Measurements from ENCODE around the gene DUSP28. TPM values are rescaled to one million over a fixed set of nuclear protein-coding genes. Genes with fewer than 3 reads are reported as not detected.

Gene DUSP28
- total and polyA plus RNA-seq, 2 of the 13 experiments (the other 11 are each of a cell fraction or from before 2014, with no cell fraction given), result 5.2 to 8.6 TPM

DNA sequence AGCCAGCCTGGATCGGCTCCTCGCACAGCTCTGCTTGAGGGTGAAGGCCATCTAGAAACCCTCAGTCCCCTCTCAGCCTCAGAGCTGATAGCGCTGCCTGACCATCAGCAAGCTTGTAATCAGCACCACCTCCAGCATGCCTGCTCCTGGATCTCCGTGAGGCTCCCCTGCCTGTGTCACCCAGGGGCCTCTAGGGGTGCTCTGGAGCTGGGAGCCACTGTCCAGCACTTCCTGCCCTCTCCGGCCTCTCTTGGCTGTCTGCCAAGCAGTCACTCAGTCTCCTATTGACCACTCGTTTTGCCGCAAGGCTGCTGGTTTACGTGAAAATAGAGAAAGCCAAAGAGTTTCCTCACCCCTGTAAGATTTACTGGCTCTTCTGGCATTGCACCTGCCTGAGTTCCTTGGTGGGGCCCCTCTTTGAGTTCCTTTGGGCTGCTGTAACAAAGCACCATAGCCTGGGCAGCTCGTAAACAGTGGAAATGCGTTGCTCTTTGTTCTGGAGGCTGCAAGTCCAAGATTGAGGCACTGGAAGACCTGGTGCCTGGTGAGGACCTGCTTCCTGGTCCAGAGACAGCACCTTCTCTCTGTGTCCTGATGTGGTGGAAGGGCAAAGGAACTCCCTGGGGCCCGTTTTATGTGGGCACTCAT is 44.3 kb downstream of the DUSP28 start (continued):
- TF ChIP-seq KLF15 (CRISPR knock-in tag; IDR thresholded peaks at IDR 0.05; ENCODE audit: borderline replicate concordance), result no peak
- TF ChIP-seq ZNF720 (CRISPR knock-in tag; IDR thresholded peaks at IDR 0.05), result no peak
- TF ChIP-seq FOXP1 (IDR thresholded peaks at IDR 0.05), result no peak
- TF ChIP-seq FOXP1 (CRISPR knock-in tag; IDR thresholded peaks at IDR 0.05), result 0 out of 2 replicates have a peak, but pooled peaks have one; percentile 44
- TF ChIP-seq NFE2L2 (IDR thresholded peaks at IDR 0.05; ENCODE audit: low read length), result no peak
- TF ChIP-seq, protein P1, sequence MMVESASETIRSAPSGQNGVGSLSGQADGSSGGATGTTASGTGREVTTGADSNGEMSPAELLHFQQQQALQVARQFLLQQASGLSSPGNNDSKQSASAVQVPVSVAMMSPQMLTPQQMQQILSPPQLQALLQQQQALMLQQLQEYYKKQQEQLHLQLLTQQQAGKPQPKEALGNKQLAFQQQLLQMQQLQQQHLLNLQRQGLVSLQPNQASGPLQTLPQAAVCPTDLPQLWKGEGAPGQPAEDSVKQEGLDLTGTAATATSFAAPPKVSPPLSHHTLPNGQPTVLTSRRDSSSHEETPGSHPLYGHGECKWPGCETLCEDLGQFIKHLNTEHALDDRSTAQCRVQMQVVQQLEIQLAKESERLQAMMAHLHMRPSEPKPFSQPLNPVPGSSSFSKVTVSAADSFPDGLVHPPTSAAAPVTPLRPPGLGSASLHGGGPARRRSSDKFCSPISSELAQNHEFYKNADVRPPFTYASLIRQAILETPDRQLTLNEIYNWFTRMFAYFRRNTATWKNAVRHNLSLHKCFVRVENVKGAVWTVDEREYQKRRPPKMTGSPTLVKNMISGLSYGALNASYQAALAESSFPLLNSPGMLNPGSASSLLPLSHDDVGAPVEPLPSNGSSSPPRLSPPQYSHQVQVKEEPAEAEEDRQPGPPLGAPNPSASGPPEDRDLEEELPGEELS (CRISPR knock-in tag; IDR thresholded peaks at IDR 0.05), result peak; percentile 74
- TF ChIP-seq, protein P2, sequence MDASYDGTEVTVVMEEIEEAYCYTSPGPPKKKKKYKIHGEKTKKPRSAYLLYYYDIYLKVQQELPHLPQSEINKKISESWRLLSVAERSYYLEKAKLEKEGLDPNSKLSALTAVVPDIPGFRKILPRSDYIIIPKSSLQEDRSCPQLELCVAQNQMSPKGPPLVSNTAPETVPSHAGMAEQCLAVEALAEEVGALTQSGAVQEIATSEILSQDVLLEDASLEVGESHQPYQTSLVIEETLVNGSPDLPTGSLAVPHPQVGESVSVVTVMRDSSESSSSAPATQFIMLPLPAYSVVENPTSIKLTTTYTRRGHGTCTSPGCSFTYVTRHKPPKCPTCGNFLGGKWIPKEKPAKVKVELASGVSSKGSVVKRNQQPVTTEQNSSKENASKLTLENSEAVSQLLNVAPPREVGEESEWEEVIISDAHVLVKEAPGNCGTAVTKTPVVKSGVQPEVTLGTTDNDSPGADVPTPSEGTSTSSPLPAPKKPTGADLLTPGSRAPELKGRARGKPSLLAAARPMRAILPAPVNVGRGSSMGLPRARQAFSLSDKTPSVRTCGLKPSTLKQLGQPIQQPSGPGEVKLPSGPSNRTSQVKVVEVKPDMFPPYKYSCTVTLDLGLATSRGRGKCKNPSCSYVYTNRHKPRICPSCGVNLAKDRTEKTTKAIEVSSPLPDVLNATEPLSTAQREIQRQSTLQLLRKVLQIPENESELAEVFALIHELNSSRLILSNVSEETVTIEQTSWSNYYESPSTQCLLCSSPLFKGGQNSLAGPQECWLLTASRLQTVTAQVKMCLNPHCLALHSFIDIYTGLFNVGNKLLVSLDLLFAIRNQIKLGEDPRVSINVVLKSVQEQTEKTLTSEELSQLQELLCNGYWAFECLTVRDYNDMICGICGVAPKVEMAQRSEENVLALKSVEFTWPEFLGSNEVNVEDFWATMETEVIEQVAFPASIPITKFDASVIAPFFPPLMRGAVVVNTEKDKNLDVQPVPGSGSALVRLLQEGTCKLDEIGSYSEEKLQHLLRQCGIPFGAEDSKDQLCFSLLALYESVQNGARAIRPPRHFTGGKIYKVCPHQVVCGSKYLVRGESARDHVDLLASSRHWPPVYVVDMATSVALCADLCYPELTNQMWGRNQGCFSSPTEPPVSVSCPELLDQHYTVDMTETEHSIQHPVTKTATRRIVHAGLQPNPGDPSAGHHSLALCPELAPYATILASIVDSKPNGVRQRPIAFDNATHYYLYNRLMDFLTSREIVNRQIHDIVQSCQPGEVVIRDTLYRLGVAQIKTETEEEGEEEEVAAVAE (CRISPR knock-in tag; IDR thresholded peaks at IDR 0.05; ENCODE audit: borderline replicate concordance), result peak; percentile 56; the same call in 1 of the 2 replicates
- no peak for TF ChIP-seq THYN1 (CRISPR knock-in tag; IDR thresholded peaks at IDR 0.05; ENCODE audit: borderline replicate concordance, low read depth)
- TF ChIP-seq ZNF296 (CRISPR knock-in tag; conservative IDR thresholded peaks at IDR 0.05), result no peak; the same call in 1 of the 2 replicates
- peak; percentile 74 for TF ChIP-seq SMC3 (IDR thresholded peaks at IDR 0.05; ENCODE audit: low read length)
- TF ChIP-seq ZNF792 (CRISPR knock-in tag; IDR thresholded peaks at IDR 0.05), result peak; percentile 97
- TF ChIP-seq DR1 (CRISPR knock-in tag; IDR thresholded peaks at IDR 0.05), result no peak
- peak; percentile 58; the same call in 1 of the 2 replicates for TF ChIP-seq MAZ (IDR thresholded peaks at IDR 0.05; ENCODE audit: borderline replicate concordance, low read depth, low read length)
- TF ChIP-seq MAZ (CRISPR knock-in tag; IDR thresholded peaks at IDR 0.05; ENCODE audit: low read depth), result peak; percentile 11; the same call in 1 of the 2 replicates
- TF ChIP-seq MATR3 (CRISPR knock-in tag; IDR thresholded peaks at IDR 0.05), result no peak
- TF ChIP-seq ZNF629 (CRISPR knock-in tag; conservative IDR thresholded peaks at IDR 0.05), result 0 out of 2 replicates have a peak, but pooled peaks have one; percentile 5
- TF ChIP-seq, protein P3, sequence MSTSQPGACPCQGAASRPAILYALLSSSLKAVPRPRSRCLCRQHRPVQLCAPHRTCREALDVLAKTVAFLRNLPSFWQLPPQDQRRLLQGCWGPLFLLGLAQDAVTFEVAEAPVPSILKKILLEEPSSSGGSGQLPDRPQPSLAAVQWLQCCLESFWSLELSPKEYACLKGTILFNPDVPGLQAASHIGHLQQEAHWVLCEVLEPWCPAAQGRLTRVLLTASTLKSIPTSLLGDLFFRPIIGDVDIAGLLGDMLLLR (CRISPR knock-in tag; IDR thresholded peaks at IDR 0.05), result no peak
- TF ChIP-seq, protein P4, sequence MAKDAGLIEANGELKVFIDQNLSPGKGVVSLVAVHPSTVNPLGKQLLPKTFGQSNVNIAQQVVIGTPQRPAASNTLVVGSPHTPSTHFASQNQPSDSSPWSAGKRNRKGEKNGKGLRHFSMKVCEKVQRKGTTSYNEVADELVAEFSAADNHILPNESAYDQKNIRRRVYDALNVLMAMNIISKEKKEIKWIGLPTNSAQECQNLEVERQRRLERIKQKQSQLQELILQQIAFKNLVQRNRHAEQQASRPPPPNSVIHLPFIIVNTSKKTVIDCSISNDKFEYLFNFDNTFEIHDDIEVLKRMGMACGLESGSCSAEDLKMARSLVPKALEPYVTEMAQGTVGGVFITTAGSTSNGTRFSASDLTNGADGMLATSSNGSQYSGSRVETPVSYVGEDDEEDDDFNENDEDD (CRISPR knock-in tag; IDR thresholded peaks at IDR 0.05; ENCODE audit: borderline replicate concordance), result no peak
- peak in 1 of 2 experiments; percentile 79; a peak in 1 of 4 replicates for TF ChIP-seq KLF16 (CRISPR knock-in tag; IDR thresholded peaks at IDR 0.05)
- peak; percentile 34 for TF ChIP-seq HCFC1 (IDR thresholded peaks at IDR 0.05; ENCODE audit: low read depth, low read length)
- TF ChIP-seq KAT7 (CRISPR knock-in tag; IDR thresholded peaks at IDR 0.05; ENCODE audit: borderline replicate concordance), result peak; percentile 80
- peak; percentile 79; the same call in 1 of the 2 replicates for TF ChIP-seq CHD4 (IDR thresholded peaks at IDR 0.05; ENCODE audit: borderline replicate concordance, low read length)
- TF ChIP-seq SP4 (CRISPR knock-in tag; IDR thresholded peaks at IDR 0.05), result no peak; the same call in 1 of the 2 replicates
- peak; percentile 75; the same call in 1 of the 2 replicates for TF ChIP-seq RXRB (CRISPR knock-in tag; IDR thresholded peaks at IDR 0.05; ENCODE audit: borderline replicate concordance)
